ENCODE measurements around the gene SEMA6D.

SEMA6D gene

GRCh38 chr15:47717036-47717612 lies at the start of gene SEMA6D:
TSS of gene SEMA6D (plus strand) at chr15:47717505. CDS start at chr15:47759799, 42,294 bp downstream.
- Histone ChIP-seq H3K9me2 (replicated peaks; ENCODE audit: control insufficient read depth, low read length) (no peaks in the 10 kb centered on the region), H3K4me2 (ENCODE audit: low read length) (no peak within 1 kb of the TSS)

GRCh38 chr15:47669221-47669620 lies 48.1 kb upstream of the SEMA6D start:
- no peaks in the 10 kb centered on the region for H4K20me1 ChIP-seq (ENCODE audit: control insufficient read depth, insufficient read depth, low read depth, low read length)
- no peaks in the 10 kb centered on the region for H3F3A ChIP-seq (ENCODE audit: control insufficient read depth, insufficient read depth)
- no peaks in the 10 kb centered on the region for H3K9me2 ChIP-seq (replicated peaks; ENCODE audit: control insufficient read depth, low read length)
- no peak overlapping the region for H3K27ac ChIP-seq (ENCODE audit: low read depth, low read length)
- no peaks in the 10 kb centered on the region for H3K27me3 ChIP-seq (ENCODE audit: control insufficient read depth, low read length)
- H3K79me2 ChIP-seq (ENCODE audit: control insufficient read depth, low read length): no peaks in the 10 kb centered on the region
- no peaks in the 10 kb centered on the region; the same call in 1 of the 2 replicates for H3K9me3 ChIP-seq (ENCODE audit: control insufficient read depth, insufficient read depth, low read length)
- H3K36me3 ChIP-seq (ENCODE audit: control insufficient read depth, low read length): no peaks in the 10 kb centered on the region
- no peaks in the 10 kb centered on the region for H3K4me1 ChIP-seq (ENCODE audit: control insufficient read depth, low read length)
- H3K4me3 ChIP-seq (ENCODE audit: low read length): no peak overlapping the region
- TF ChIP-seq CTCF (IDR thresholded peaks at IDR 0.05; ENCODE audit: low read depth, low read length, poor library complexity, severe bottlenecking) (no peak), EZH2phosphoT487 (IDR thresholded peaks at IDR 0.05; ENCODE audit: borderline replicate concordance, low read length) (no peak)
- H3K4me2 ChIP-seq (ENCODE audit: low read length): no peak overlapping the region

More at GRCh38 chr15:47717036-47717612, at the start of gene SEMA6D:
- no peaks in the 10 kb centered on the region for H3K9me3 ChIP-seq (ENCODE audit: control insufficient read depth, insufficient read depth, low read length)
- H3K4me1 ChIP-seq (ENCODE audit: control insufficient read depth, low read length): no peaks in the 10 kb centered on the region
- no peaks in the 10 kb centered on the region for H3K27me3 ChIP-seq (ENCODE audit: control insufficient read depth, low read length)
- H3K27ac ChIP-seq (ENCODE audit: low read depth, low read length): no peak within 1 kb of the TSS
- no peaks in the 10 kb centered on the region for H3K36me3 ChIP-seq (ENCODE audit: control insufficient read depth, low read length)
- TF ChIP-seq EZH2phosphoT487 (IDR thresholded peaks at IDR 0.05; ENCODE audit: borderline replicate concordance, low read length) (no peak), CTCF (IDR thresholded peaks at IDR 0.05; ENCODE audit: low read depth, low read length, poor library complexity, severe bottlenecking) (no peak)
- no peaks in the 10 kb centered on the region for H3K79me2 ChIP-seq (ENCODE audit: control insufficient read depth, low read length)
- no peaks in the 10 kb centered on the region for H3F3A ChIP-seq (ENCODE audit: control insufficient read depth, insufficient read depth)
- H3K4me3 ChIP-seq (ENCODE audit: low read length): no peak within 1 kb of the TSS
- no peaks in the 10 kb centered on the region for H4K20me1 ChIP-seq (ENCODE audit: control insufficient read depth, insufficient read depth, low read depth, low read length)

GRCh38 chr15:47670365-47670764 lies 46.9 kb upstream of the SEMA6D start:
- Histone ChIP-seq H3K36me3 (ENCODE audit: control insufficient read depth, low read length) (no peaks in the 10 kb centered on the region), H4K20me1 (ENCODE audit: control insufficient read depth, insufficient read depth, low read depth, low read length) (no peaks in the 10 kb centered on the region), H3K4me1 (ENCODE audit: control insufficient read depth, low read length) (no peaks in the 10 kb centered on the region), H3K9me2 (replicated peaks; ENCODE audit: control insufficient read depth, low read length) (no peaks in the 10 kb centered on the region), H3K27ac (ENCODE audit: low read depth, low read length) (no peak overlapping the region), H3K79me2 (ENCODE audit: control insufficient read depth, low read length) (no peaks in the 10 kb centered on the region), H3F3A (ENCODE audit: control insufficient read depth, insufficient read depth) (no peaks in the 10 kb centered on the region), H3K9me3 (ENCODE audit: control insufficient read depth, insufficient read depth, low read length) (no peaks in the 10 kb centered on the region; the same call in 1 of the 2 replicates), H3K27me3 (ENCODE audit: control insufficient read depth, low read length) (no peaks in the 10 kb centered on the region), H3K4me2 (ENCODE audit: low read length) (no peak overlapping the region), H3K4me3 (ENCODE audit: low read length) (no peak overlapping the region)
- TF ChIP-seq CTCF (IDR thresholded peaks at IDR 0.05; ENCODE audit: low read depth, low read length, poor library complexity, severe bottlenecking) (no peak), EZH2phosphoT487 (IDR thresholded peaks at IDR 0.05; ENCODE audit: borderline replicate concordance, low read length) (no peak)
